Neuron (in vitro differentiated cells): ENCODE results near the gene WFS1.

Experiments
- H2AFZ ChIP-seq: one replicate; pipeline ENCODE4 v1.6.1; 2013; ENCODE audit warnings: low read depth, mild to moderate bottlenecking, inconsistent platforms, low read length, moderate library complexity
- H3K27me3 ChIP-seq: one replicate; pipeline ENCODE4 v1.6.1; 2013; ENCODE audit warnings: low read length; ENCODE audit not compliant: insufficient read depth
- H3K36me3 ChIP-seq: one replicate; pipeline ENCODE4 v1.6.1; 2013; ENCODE audit warnings: low read length; ENCODE audit not compliant: insufficient read depth
- H3K4me1 ChIP-seq: one replicate; pipeline ENCODE4 v1.6.1; 2013; ENCODE audit warnings: low read length; ENCODE audit not compliant: insufficient read depth
- H3K4me3 ChIP-seq: 2 replicates; pipeline ENCODE4 v1.5.1; 2013; ENCODE audit warnings: mild to moderate bottlenecking, low read length, moderate library complexity
- H3K9me3 ChIP-seq: one replicate; pipeline ENCODE4 v1.6.1; 2013; ENCODE audit warnings: low read length

The WFS1 gene

DNA sequence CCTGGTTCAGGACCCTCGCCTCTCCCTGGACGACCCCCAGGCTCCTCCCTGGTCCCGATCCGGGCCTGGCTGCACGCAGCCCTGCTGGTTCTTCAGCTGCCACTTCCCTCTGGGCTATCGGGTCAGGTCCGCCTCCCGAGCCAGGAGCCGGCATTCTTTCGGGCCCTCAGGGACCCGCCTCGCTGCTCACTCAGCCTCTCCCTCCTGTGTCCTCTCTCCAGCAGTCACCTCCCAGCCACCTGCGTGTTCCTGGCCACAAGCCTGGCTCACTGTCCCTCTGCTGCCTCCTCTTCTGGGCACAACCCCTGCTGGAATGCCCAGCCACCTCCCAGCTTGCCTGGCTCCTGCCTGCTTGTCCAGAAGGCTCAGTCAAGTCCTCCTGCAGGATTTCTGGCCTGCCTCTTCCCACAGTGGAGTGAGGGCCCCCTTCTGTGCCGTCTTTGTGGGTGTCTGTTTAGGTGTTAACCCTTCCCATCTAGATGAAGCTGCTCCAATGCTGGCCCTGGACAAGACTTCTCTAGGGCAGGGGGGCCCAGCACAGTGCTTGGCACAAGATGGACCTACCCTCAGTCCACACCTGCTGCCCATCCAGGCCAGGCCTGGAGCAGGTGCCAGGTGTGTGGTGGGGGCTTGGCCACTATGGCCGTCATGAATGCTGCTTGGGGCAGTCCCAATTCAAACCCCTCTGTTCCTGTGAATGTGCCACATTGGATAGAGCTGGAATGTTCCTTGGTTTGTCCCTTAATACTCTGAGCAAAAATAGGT, 2.2 kb downstream of the WFS1 start:
- Histone ChIP-seq H3K4me1 (peaks cover 45% of the 10 kb centered on the region), H3K36me3 (no peaks in the 10 kb centered on the region), H3K27me3 (peaks cover 8% of the 10 kb centered on the region), H2AFZ (no peak overlapping the region), H3K4me3 (no peak overlapping the region), H3K9me3 (no peaks in the 10 kb centered on the region)

DNA sequence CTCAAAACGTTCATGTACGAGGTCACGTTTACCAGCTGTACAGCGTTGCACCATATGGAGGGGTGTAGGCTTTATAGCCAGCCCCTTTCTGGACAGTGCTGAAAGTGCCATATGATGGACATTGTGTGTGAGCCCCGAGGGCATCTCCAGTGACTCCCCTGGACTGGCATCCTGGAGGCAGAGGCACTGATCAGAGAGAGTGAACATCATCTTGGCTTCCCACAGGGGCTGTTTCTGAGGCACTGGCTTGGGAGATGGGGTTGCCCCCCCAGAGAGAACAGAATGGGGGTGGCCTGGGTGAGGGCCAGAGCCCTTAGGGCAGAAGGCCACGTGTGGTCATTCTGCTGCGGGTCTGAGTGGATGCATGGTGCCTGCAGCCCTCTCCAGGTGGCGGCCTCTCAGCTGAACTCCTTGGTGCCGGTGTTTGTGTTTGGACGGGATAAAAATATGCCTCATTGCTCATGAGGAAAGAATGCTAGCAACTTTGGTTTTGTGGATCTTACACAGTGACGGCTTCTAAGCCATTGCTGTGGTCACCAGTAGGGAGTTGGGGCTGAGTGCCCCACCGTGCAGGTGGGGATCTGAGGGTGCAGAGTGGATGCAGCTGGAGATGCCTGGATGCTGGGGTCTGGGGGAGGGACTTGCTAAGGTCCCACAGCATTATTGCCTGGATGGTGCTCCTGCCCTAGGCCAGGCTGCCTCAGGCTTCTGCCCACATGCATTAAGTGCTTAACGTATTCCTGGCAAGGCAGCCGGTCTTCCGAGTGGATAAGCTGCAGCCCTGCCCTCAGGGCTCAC, 3.4 kb downstream of the WFS1 start:
- no peaks in the 10 kb centered on the region for H3K9me3 ChIP-seq
- peaks cover 48% of the 10 kb centered on the region for H3K4me1 ChIP-seq
- peaks cover 5% of the 10 kb centered on the region for H3K36me3 ChIP-seq
- H3K27me3 ChIP-seq, result peaks cover 2% of the 10 kb centered on the region
- H2AFZ ChIP-seq, result no peak overlapping the region
- H3K4me3 ChIP-seq, result no peak overlapping the region

GRCh38 chr4:6273661-6273990, 4.0 kb downstream of the WFS1 start:
- H3K36me3 ChIP-seq, result peaks cover 5% of the 10 kb centered on the region
- H2AFZ ChIP-seq, result no peak overlapping the region
- H3K27me3 ChIP-seq, result no peaks in the 10 kb centered on the region

DNA sequence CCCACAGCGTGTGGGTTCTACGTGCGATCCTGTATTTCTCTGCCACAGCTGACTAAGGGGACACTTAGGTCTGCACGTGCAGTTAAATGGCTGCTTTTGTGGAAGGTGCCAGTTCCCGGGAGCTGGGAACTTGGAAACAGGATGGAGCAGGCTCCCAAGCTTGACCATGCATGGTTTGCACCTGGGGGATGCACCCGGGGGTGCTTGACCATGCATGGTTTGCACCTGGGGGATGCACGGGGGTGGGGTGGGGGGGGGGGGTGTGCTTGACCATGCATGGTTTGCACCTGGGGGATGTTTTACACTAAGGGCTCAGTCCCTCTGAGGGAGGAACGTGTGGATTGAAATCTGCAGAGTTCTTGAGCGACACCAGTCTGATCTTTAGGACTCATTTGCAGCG, 5.7 kb downstream of the WFS1 start:
- Histone ChIP-seq H3K4me3 (no peak overlapping the region), H3K27me3 (no peaks in the 10 kb centered on the region), H3K9me3 (no peaks in the 10 kb centered on the region), H2AFZ (no peak overlapping the region), H3K36me3 (peaks cover 5% of the 10 kb centered on the region), H3K4me1 (peaks cover 43% of the 10 kb centered on the region)

More at GRCh38 chr4:6273661-6273990, 4.0 kb downstream of the WFS1 start:
- Histone ChIP-seq H3K9me3 (no peaks in the 10 kb centered on the region), H3K4me1 (peaks cover 48% of the 10 kb centered on the region), H3K4me3 (no peak overlapping the region)

GRCh38 chr4:6275898-6276806, 6.5 kb downstream of the WFS1 start:
- Histone ChIP-seq H3K4me3 (no peak overlapping the region), H2AFZ (no peak overlapping the region), H3K4me1 (peaks cover 39% of the 10 kb centered on the region), H3K36me3 (peaks cover 5% of the 10 kb centered on the region), H3K9me3 (no peaks in the 10 kb centered on the region), H3K27me3 (no peaks in the 10 kb centered on the region)

DNA sequence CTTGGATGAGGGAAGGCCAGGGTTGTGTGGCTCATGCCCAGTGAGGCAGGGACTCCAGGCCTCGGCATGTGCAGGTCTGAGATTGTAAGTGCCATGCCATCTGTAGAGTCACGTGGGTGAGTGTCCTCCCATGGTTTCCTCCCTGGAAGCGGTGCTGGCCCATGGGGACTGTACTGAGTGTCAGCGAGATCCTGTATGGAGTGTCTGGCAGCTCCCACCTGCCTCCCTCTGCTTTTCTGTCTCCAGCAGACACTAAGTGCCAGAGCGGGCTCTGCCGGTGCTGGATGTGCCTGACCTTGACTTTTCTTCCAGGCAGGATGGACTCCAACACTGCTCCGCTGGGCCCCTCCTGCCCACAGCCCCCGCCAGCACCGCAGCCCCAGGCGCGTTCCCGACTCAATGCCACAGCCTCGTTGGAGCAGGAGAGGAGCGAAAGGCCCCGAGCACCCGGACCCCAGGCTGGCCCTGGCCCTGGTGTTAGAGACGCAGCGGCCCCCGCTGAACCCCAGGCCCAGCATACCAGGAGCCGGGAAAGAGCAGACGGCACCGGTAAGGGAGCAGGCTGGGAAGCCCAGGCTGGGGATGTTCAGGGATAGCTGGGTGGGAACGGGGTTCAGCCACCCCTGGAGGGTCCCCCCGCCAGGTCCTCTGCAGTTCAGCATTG, 7.6 kb downstream of the WFS1 start:
- no peak overlapping the region for H2AFZ ChIP-seq
- H3K4me3 ChIP-seq, result no peak overlapping the region
- H3K9me3 ChIP-seq, result no peaks in the 10 kb centered on the region
- peaks cover 5% of the 10 kb centered on the region for H3K36me3 ChIP-seq
- H3K4me1 ChIP-seq, result peaks cover 48% of the 10 kb centered on the region
- no peaks in the 10 kb centered on the region for H3K27me3 ChIP-seq

DNA sequence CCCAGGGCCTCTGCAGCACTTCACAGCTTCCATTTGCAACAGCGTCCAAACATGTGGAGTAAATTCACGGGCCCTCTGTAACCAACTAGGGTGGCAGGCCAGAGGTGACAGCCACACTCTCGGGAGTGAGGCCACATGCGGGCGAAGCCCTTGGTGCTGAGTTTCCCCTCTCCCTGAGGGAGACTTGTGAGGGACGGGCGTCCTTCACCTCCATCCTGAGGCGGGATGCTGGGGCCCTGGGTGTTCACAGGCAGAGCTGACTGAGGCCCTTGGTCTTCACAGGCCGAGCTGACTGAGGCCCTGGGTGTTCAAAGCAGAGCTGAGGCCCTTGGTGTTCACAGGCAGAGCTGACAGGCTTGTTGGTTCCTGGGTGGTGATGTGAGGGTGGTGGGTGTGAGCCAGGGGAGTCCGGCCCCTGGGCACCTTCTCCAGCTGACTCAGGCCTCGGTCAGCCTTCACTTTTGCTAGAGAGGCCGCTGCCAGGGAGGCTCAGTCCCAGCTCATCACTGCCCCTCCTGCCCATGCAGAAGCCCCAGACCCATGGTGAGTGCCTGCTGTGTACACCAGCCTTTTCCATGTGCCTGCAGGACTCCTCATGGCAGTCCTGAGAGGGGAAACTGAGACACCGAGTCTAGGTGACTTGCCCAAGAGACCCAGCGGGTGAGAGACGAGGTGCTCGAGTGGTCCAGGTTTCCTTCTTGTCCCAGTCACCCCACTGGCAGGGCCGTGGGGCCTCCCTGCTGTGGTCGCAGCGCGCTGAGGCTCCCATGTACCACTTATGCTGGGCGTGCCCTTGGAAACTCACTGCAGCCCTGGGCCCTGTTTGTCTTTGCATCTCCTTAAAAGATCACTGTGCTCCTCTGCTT, 8.5 kb downstream of the WFS1 start:
- Histone ChIP-seq H3K9me3 (no peaks in the 10 kb centered on the region), H3K4me1 (peaks cover 46% of the 10 kb centered on the region), H2AFZ (no peak overlapping the region), H3K36me3 (peaks cover 5% of the 10 kb centered on the region), H3K27me3 (no peaks in the 10 kb centered on the region), H3K4me3 (no peak overlapping the region)

- H3K4me1 ChIP-seq, result peaks cover 44% of the 10 kb centered on the region
- no peak overlapping the region for H3K4me3 ChIP-seq
- peaks cover 5% of the 10 kb centered on the region for H3K36me3 ChIP-seq
- H3K27me3 ChIP-seq, result no peaks in the 10 kb centered on the region
- H3K9me3 ChIP-seq, result no peaks in the 10 kb centered on the region
- no peak overlapping the region for H2AFZ ChIP-seq
These were observed 9.1 kb downstream of the WFS1 start for GRCh38 chr4:6278801-6279197.

DNA sequence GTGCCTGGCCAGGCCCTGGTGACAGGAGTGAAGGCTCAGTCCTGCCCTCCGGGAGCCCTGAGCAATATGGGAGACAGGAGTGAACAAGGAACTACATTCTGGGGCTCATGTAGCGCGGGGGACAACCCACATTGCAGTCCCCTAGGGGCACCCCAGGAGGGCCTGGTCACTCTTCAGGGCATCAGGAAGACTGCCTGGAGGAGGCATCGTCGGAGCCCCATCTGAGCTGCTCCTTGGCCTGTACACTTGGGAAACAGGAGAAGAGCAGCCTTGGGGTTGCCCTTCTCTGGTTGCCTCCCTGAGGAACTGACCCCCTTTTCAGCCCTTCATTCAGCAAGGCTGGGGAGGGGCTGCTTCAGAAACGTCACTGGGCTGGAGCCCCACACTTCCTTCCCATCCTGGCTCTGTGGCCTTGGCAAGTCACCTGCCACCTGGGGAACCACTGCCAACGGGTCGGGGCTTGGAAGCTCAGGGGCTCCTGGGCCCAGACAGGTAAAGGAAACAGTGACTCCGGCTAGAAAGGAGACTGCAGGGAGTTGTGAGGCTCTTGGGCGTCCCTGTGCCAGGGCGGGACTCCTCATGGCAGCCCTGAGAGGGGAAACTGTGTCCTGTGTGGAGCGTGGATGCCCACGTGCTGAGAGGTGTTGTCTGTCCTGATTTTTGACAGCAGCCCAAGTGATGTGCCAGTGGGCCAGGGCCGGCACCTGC, 10.1 kb downstream of the WFS1 start:
- Histone ChIP-seq H3K9me3 (no peaks in the 10 kb centered on the region), H3K36me3 (peaks cover 5% of the 10 kb centered on the region), H2AFZ (no peak overlapping the region), H3K4me1 (peaks cover 39% of the 10 kb centered on the region), H3K4me3 (no peak overlapping the region), H3K27me3 (no peaks in the 10 kb centered on the region)

DNA sequence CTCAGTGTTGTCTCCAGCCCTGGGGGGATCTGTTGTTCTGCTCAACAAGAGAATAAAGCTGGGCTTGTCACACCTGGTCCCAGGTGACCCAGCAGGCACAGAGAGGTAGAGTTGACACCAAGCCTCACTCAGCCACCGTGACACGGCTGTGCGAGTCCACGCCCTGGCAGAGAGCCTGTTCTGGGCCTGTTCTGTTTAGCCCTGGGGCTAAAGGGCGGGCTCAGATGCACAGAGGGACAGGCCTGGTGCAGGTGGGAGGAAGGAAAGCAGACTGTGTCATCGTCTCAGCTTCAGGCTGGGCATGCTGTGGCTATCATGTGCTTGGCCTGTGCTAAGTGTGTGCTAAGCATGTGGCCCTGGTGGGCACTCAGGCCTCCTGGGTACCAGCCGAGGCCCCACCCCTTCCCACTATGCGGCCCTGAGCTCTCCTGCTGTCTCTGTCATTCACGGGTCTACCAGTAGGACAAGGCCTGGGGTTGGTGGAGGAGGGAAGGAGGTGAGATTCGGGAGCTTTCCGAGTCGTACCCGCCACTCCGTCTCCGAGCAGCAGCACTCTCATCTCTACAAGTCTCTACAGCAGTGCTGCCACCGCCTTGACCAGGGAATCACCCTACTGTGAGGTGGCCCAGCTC, 10.8 kb downstream of the WFS1 start:
- peaks cover 5% of the 10 kb centered on the region for H3K36me3 ChIP-seq
- H3K9me3 ChIP-seq, result no peaks in the 10 kb centered on the region
- no peak overlapping the region for H3K4me3 ChIP-seq

More for the DNA sequence above, 10.8 kb downstream of the WFS1 start:
- H3K27me3 ChIP-seq, result no peaks in the 10 kb centered on the region
- no peak overlapping the region for H2AFZ ChIP-seq
- H3K4me1 ChIP-seq, result peaks cover 32% of the 10 kb centered on the region
